H1 (cell line): ENCODE results near the gene NBEA. TPM values are rescaled to one million over a fixed set of nuclear protein-coding genes. Genes with fewer than 3 reads are reported as not detected.

Source experiments
- SIN3A ChIP-seq, 2 experiments: IDR thresholded peaks in 1 of 2; conservative IDR thresholded peaks in 1 of 2; 2 replicates each; pipeline ENCODE4 v1.6.1; 2011 to 2012; ENCODE audit warnings: low read length in 2 of 2, improper control_type of control experiment in 1 of 2, low read depth in 1 of 2, mild to moderate bottlenecking in 1 of 2
- SIX5 ChIP-seq: IDR thresholded peaks from 2 replicates; pipeline ENCODE4 v1.6.1; 2011; ENCODE audit warnings: mild to moderate bottlenecking, low read depth, low read length
- TAF7 ChIP-seq: optimal IDR thresholded peaks from 2 replicates; pipeline ENCODE3; 2011; ENCODE audit warnings: low read depth, mild to moderate bottlenecking, inconsistent platforms, low read length, moderate library complexity, borderline replicate concordance
- polyA plus RNA-seq, 7 experiments: library from polyadenylated mRNA; depleted of rRNA in 3 of 7; stranded (reverse) in 5 of 7; unstranded in 2 of 7; fragments of >200 nt in 5 of 7; fragments of 200-250 nt in 2 of 7; gene quantifications; 1 replicate in 5 of 7; 2 replicates in 1 of 7; 4 replicates in 1 of 7; pipeline versions ENCODE4 v1.2.1 to v1.2.3, GENCODE V29; 2011 to 2013; ENCODE audit warnings: missing spikeins in 2 of 7, mixed read lengths in 2 of 7
- total RNA-seq: library from RNA; stranded (reverse); fragmentation: NEBNext Ultra II Directional; extraction: Animal tissue kit (Norgen Biotek cat#: 25700); gene quantifications from 2 replicates; pipeline ENCODE4 v1.2.1, GENCODE V29; 2021

Gene NBEA
- total and polyA plus RNA-seq, 2 of the 8 experiments (the other 6 are each of a cell fraction or from before 2014, with no cell fraction given) = 14.2 to 21.5 TPM

- TF ChIP-seq TAF7 = no peak
- TF ChIP-seq SIN3A (conservative IDR thresholded peaks at IDR 0.05 in 1 of 2, IDR thresholded peaks at IDR 0.05 in 1 of 2; ENCODE audit: low read depth in 1 of 2, low read length in 2 of 2) = no peak
- no peak for TF ChIP-seq SIX5
Measured at GRCh38 chr13:35210261-35210660, 268.2 kb downstream of the NBEA start (continued).
